SKM-1 treated with dmso at 0.1 percent for 144 hours (cell line): Measurements from ENCODE around the gene CAPNS1.

Source experiments
- DNase-seq: peaks from one replicate; lab custom pipeline; 2025; ENCODE audit not compliant: unreplicated experiment; lab: John Stamatoyannopoulos, UW

CAPNS1 gene

GRCh38 chr19:36139473-36140303 is at the start of gene CAPNS1:
CAPNS1 (plus strand) TSS chr19:36140066; CDS start chr19:36141012, 946 bp downstream.
- DNase-seq, result peak; percentile 89

DNA sequence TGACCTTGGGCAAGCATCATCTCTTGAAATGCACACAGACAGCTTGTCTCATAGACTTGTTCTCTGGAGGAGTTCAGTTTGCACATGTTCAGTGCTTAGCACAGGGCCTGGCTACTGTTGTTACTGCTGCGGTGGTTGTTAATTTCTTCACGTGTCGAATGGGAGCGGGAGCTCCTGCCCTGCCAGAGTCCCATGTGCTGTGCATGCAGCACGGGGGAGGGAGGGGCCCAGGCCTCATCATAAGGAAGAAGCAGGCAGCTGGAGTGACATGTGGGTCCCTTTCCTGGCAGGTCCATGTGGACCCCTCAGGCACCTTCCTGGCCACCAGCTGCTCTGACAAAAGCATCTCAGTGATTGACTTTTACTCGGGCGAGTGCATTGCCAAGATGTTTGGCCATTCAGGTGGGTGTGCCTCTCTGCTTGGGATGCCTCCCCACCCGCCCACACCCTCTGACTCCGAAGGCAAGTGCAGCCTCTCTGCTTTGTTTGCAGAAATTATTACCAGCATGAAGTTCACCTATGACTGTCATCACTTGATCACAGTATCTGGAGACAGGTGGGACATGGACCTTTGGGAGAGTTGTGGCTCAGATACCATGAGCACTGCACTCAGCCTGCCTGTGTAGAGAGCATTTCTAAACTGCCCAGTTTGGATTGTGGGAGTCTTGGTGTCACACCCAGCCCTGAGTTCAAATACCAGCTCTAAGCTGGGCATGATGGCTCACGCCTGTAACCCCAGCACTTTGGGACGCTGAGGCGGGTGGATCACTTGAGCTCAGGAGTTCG is 48.8 kb upstream of the CAPNS1 start:
- no peak for DNase-seq

GRCh38 chr19:36092566-36092965 is 47.3 kb upstream of the CAPNS1 start:
- no peak for DNase-seq

DNA sequence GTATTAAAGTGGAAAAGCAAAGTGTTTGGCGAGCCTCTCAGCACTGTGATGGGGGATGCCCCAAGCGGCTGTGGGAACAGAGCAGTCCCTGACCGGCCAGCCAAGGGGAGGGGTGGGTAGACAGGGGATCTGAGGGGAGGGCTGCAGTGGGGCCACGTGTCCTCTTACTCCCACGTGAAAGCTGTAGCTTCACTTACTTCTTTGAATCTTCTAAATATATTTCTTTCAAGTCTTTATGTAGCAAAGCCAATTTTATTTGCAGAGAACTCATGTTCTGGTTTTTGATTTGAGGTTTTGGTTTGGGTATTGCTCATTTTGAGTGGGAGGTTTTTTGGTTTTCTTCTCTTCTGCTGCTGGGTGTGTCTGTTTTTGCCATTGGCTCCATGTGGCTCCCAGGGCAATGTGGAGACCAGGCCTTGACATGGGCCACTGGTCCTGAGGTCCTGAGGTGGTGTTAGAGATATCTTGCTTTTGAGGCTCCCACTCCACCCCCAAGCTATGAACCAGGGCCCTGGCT is 46.7 kb upstream of the CAPNS1 start:
- no peak for DNase-seq

GRCh38 chr19:36093687-36094086 is 46.2 kb upstream of the CAPNS1 start:
- no peak for DNase-seq

- DNase-seq, result no peak
Measured at GRCh38 chr19:36097036-36097435, 42.8 kb upstream of the CAPNS1 start.

GRCh38 chr19:36099166-36099785 is 40.6 kb upstream of the CAPNS1 start:
- no peak for DNase-seq

DNA sequence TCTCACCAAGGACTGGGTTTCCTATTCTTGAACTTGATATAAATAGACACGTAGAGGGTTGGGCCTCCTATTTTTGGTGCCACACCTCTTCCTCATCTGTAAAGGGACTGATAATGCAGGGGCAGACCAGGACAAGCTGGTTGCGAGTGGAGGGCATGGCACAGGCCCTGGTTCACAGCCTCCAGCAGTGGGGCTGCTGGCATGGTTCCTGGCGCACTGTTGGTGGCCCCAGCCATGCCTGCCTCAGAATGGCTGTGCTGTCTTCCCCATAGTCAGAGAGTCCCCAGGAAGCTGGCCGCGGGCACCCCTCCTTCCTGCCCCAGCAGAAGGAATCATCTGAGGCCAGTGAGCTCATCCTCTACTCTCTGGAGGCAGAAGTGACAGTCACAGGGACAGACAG is 39.4 kb upstream of the CAPNS1 start:
- DNase-seq, result no peak

DNA sequence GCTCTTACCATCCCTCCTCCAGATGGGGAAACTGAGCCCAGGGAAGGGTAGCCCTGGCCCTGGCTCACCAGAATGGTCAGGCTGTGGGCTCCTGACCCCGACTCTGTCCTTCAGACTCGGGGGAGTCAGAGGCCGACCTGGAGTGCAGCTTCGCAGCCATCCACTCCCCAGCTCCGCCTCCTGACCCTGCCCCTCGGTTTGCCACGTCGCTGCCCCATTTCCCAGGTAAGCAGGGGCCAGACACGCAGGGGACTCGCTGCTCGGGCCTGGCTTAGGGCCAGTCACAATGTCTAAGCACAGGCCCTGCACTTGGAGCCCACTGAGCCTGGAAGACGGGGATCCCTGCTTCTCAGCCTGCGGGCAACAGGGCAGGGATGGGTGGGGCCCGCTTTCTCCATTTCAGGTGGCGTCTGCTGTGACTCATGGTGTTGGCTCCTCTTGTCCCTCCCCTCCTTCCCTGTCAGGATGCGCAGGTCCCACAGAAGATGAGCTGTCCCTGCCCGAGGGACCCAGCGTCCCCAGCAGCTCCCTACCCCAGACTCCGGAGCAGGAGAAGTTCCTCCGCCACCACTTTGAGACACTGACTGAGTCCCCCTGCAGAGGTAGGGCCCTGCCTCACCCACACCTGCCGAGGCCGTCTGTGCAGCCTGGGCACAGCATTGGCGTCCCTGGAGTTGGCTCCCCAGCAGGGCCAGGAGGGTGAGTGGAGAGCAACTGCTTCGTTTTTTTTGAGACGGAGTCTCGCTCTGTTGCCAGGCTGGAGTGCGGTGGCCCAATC is 38.1 kb upstream of the CAPNS1 start:
- DNase-seq, result no peak

- DNase-seq, result no peak
Measured at GRCh38 chr19:36103040-36103626, 36.7 kb upstream of the CAPNS1 start.

DNA sequence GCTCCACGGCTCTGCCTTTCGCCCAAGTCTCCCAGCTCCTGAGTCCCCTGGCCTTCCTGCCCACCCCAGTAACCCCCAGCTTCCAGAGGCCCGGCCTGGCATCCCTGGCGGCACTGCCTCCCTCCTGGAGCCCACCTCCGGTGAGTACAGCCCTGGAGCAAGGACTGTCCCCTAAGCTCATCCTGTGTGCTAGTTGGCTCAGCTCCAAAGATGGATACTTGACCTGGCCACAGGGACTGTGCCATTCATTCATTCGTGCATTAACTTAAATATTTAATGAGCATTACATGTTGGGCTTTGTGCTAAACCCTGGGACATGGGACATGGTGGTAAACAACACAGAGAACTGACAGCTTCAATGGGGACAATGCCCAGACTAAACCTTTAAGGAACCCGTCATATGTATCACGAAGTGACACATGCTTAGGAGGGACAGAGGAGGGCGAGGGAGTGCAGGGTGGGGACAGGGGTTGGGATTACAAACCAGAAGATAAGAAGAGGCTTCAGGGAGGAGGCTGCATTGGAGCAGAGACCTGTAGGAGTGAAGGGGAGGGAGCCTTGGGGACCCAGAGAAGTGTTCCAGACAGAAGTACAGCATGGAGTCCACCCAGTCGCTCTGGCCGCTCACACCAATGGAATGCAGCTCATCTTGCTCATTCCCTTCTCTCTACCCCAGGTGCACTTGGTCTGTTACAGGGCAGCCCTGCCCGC is 35.9 kb upstream of the CAPNS1 start:
- no peak for DNase-seq

GRCh38 chr19:36106441-36106840 is 33.4 kb upstream of the CAPNS1 start:
- no peak for DNase-seq

DNA sequence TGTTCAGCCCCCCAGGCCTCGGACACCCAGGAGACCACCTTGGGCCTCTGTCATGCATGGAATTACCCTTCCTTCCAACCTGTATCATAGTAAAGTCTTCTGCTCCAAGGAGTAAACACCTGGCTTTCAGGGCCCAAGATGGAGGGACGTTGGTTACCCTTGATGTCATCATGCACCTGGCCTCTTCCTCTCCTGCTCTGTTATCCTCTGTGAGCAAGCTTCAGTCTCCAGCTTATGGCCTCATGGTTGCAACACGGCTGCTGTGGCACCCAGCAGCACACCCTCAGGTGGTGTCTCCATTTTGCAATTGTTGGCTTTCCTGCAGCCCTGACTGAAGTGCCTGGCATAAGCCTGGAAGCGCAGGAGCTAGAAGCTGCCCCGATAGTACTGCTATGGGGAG is 32.9 kb upstream of the CAPNS1 start:
- DNase-seq, result no peak

- DNase-seq, result no peak
Measured at GRCh38 chr19:36108684-36109083, 31.2 kb upstream of the CAPNS1 start.

DNA sequence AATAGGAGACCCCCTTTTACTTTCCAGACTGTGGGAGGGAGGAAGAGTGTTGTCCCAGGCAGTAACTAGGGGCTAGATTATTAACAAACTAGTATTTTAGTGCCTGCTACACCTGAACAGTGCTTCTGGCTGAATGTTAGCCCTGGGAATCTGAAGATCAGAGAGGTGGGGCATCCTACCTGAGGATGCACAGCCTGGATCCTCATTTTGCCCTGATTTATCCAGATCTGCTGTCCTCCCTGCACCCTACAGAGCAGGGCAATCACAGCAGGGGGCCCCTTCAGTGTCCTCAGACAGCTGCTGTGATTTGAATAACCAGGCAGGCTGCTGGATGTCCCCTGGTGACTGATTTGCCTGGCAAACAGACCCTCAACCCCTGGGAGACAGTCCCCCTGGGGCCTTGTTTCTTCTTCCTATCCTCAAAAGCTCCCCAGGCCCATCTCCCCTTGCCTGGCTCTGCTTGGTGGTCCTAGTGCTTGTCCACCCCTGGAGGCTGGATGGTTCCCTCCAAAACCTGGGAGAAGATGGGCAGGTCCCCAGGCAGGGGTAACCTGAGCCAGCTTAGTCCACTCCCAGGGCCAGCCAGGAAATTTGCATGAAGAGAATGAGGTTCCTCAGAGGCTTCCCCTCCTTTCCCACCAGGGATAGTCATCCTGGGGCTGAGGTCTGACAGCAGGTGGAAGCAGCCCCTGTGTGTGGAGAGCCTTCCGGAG is 29.2 kb upstream of the CAPNS1 start, which contains the start of gene OVOL3:
Gene OVOL3, plus strand, starts transcription at position 657 of the 713 bp plus-strand sequence. CDS start 60 bp downstream, outside the sequence.
- no peak for DNase-seq

- no peak for DNase-seq
Measured at GRCh38 chr19:36111200-36111539, 28.7 kb upstream of the CAPNS1 start.

DNA sequence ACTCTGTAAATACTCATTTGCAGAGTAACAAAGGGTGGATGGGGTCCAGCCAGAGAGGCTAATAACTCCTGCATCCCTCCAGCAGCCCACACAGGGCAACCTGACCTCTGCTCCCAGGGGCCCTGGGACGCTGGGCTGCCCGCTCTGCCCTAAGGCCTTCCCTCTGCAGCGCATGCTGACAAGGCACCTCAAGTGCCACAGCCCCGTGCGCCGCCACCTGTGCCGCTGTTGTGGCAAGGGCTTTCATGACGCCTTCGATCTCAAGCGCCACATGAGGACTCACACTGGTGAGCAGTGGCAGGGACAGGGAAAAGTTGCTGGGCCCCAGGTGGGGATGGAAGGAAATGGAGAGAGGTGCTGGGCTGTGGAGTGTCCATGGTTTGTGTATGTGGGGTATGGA is 27.2 kb upstream of the CAPNS1 start:
- DNase-seq, result no peak

DNA sequence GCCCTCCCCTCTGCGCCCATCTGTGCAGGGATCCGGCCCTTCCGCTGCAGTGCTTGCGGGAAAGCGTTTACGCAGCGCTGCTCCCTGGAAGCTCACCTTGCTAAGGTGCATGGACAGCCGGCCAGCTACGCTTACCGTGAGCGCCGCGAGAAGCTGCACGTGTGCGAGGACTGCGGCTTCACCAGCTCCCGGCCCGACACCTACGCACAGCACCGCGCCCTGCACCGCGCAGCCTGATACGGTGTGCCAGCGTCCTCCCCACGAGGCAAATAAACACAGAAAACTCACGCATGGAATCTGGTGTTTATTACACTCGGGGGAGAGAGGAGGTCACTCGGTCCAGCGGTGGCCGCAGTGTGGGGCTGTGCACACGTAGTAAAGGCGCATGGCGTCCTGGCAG is 26.4 kb upstream of the CAPNS1 start:
- no peak for DNase-seq
